Smooth muscle cell (in vitro differentiated cells): Measurements from ENCODE around the gene SRC. TPM values are rescaled to one million over a fixed set of nuclear protein-coding genes. Genes with fewer than 3 reads are reported as not detected.

ENCODE experiments used
- DNase-seq: peaks from one replicate; lab custom pipeline; 2025; ENCODE audit not compliant: unreplicated experiment; lab: John Stamatoyannopoulos, UW
- H2AFZ ChIP-seq: fragments of 200-600 bp; sonication (generic); 2 replicates; pipeline ENCODE4 v1.6.0; 2016; ENCODE audit warnings: antibody characterized with exemption, low read depth, mild to moderate bottlenecking
- H3F3A ChIP-seq: fragments of 200-600 bp; sonication (generic); 2 replicates; pipeline ENCODE4 v1.6.0; 2017; ENCODE audit warnings: antibody characterized with exemption, low read depth
- H3K27ac ChIP-seq: fragments of 200-600 bp; sonication (generic); 2 replicates; pipeline ENCODE4 v1.5.1; 2016; ENCODE audit warnings: low read depth, mild to moderate bottlenecking
- H3K27me3 ChIP-seq: fragments of 200-600 bp; sonication (generic); 2 replicates; pipeline ENCODE4 v1.6.1; 2016; ENCODE audit warnings: low read depth, mild to moderate bottlenecking
- H3K36me3 ChIP-seq: fragments of 200-600 bp; sonication (generic); 2 replicates; pipeline ENCODE4 v1.5.1; 2016; ENCODE audit warnings: low read depth
- H3K4me1 ChIP-seq: fragments of 200-600 bp; sonication (generic); 2 replicates; pipeline ENCODE4 v1.5.1; 2016; ENCODE audit warnings: low read depth
- H3K4me2 ChIP-seq: fragments of 200-600 bp; sonication (generic); 2 replicates; pipeline ENCODE4 v1.6.0; 2016; ENCODE audit warnings: mild to moderate bottlenecking
- H3K4me3 ChIP-seq: fragments of 200-600 bp; sonication (generic); 2 replicates; pipeline ENCODE4 v1.5.1; 2016; ENCODE audit warnings: mild to moderate bottlenecking
- H3K79me2 ChIP-seq: fragments of 200-600 bp; sonication (generic); 2 replicates; pipeline ENCODE4 v1.6.0; 2016; ENCODE audit warnings: low read depth, mild to moderate bottlenecking
- H3K9ac ChIP-seq: fragments of 200-600 bp; sonication (generic); 2 replicates; pipeline ENCODE4 v1.6.0; 2016; ENCODE audit warnings: low read depth
- H3K9me3 ChIP-seq: fragments of 200-600 bp; sonication (generic); replicated peaks from 2 replicates; pipeline ENCODE4 v1.5.1; 2016; ENCODE audit warnings: low read depth
- H4K20me1 ChIP-seq: fragments of 200-600 bp; sonication (generic); 2 replicates; pipeline ENCODE4 v1.6.0; 2016; ENCODE audit warnings: low read depth
- CTCF ChIP-seq: fragments of 200-600 bp; sonication (generic); IDR thresholded peaks from 2 replicates; pipeline ENCODE4 v1.5.1; 2017; ENCODE audit warnings: borderline replicate concordance, mild to moderate bottlenecking, antibody characterized with exemption; ENCODE audit not compliant: insufficient read depth, poor library complexity, severe bottlenecking
- WGBS: methylation state at CpG from one replicate; pipeline ENCODE4 v1.1.7; 2016; ENCODE audit warnings: low lambda C conversion rate; 5-methylcytosine and 5-hydroxymethylcytosine counted together
- polyA plus RNA-seq: library from polyadenylated mRNA; unstranded; fragments of >200 nt; fragmentation: Nextera tagmentation; extraction: Ambion mirVana; gene quantifications from 2 replicates; pipeline ENCODE4 v1.2.1, GENCODE V29; 2016
- total RNA-seq: library from RNA; depleted of rRNA; stranded (reverse); fragments of >200 nt; gene quantifications from 2 replicates; pipeline ENCODE4 v1.2.3, GENCODE V29; 2014

SRC gene
- total and polyA plus RNA-seq, 2 experiments from 2014 or later, result 26.0 to 36.5 TPM

- Histone ChIP-seq H3K9me3 (no peaks in the 10 kb centered on the region), H3K27ac (no peak overlapping the region), H3K27me3 (no peaks in the 10 kb centered on the region), H3K79me2 (no peaks in the 10 kb centered on the region), H3K4me1 (peaks cover 24% of the 10 kb centered on the region), H3K4me3 (no peak overlapping the region), H3K4me2 (no peak overlapping the region), H3K36me3 (no peaks in the 10 kb centered on the region), H3K9ac (no peak overlapping the region), H3F3A (peaks cover 5% of the 10 kb centered on the region), H2AFZ (no peak overlapping the region), H4K20me1 (peaks cover 16% of the 10 kb centered on the region)
- no peak for TF ChIP-seq CTCF
- no peak for DNase-seq
- 45% methylated on average over 15 of the region's 20 CpGs for WGBS
These were observed 50.6 kb downstream of the SRC start for GRCh38 chr20:37396416-37397075.

- no peak for DNase-seq
- no peaks in the 10 kb centered on the region for H3K27me3 ChIP-seq
- no peak overlapping the region for H3K4me3 ChIP-seq
- peaks cover 5% of the 10 kb centered on the region for H3F3A ChIP-seq
- H3K9me3 ChIP-seq, result no peaks in the 10 kb centered on the region
- H3K79me2 ChIP-seq, result no peaks in the 10 kb centered on the region
- 94% methylated on average over 23 of the region's 24 CpGs for WGBS
- H3K36me3 ChIP-seq, result no peaks in the 10 kb centered on the region
- H3K27ac ChIP-seq, result no peak overlapping the region
- H2AFZ ChIP-seq, result no peak overlapping the region
- peaks cover 16% of the 10 kb centered on the region for H4K20me1 ChIP-seq
- H3K9ac ChIP-seq, result no peak overlapping the region
- peaks cover 24% of the 10 kb centered on the region for H3K4me1 ChIP-seq
- no peak for TF ChIP-seq CTCF
- H3K4me2 ChIP-seq, result no peak overlapping the region
These were observed 51.4 kb downstream of the SRC start for GRCh38 chr20:37397076-37397953.

GRCh38 chr20:37397954-37398749 is 52.2 kb downstream of the SRC start:
- Histone ChIP-seq H3K4me1 (peaks cover 24% of the 10 kb centered on the region), H3F3A (peaks cover 5% of the 10 kb centered on the region), H3K79me2 (no peaks in the 10 kb centered on the region), H3K27ac (no peak overlapping the region), H4K20me1 (peaks cover 16% of the 10 kb centered on the region), H2AFZ (no peak overlapping the region), H3K4me2 (no peak overlapping the region), H3K9ac (no peak overlapping the region), H3K4me3 (no peak overlapping the region), H3K9me3 (no peaks in the 10 kb centered on the region), H3K36me3 (no peaks in the 10 kb centered on the region), H3K27me3 (no peaks in the 10 kb centered on the region)
- 93% methylated on average over 30 of the region's 30 CpGs for WGBS
- TF ChIP-seq CTCF, result no peak
- DNase-seq, result no peak
